Purkinje cell (primary cell): ENCODE data around the gene PRR30. TPM values are rescaled to one million over a fixed set of nuclear protein-coding genes. Genes with fewer than 3 reads are reported as not detected.

Source experiments
- polyA plus RNA-seq: library from polyadenylated mRNA; unstranded; fragments of >200 nt; fragmentation: Nextera tagmentation; gene quantifications from 2 replicates; pipeline ENCODE4 v1.2.1, GENCODE V29; 2014

PRR30 gene
- polyA plus RNA-seq = not detected in 2 replicates

DNA sequence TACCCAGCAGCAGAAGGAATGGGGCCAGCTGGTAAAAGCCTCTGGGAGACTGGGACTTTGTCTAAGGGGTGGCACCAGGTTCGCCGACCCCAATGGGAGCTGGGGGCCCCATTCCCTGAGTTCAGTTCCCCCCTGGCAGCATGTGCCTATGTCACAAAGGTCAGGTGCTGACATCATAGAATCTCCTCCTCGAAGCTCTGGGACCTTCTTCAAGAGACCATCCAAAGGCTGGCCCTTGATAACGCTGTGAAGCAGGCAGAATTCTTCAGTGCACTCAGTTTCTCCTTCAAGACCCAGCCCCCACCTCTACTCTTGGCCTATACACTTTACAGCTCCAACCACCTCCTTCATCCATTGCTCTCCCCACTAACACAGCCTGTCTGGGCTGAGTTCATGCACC, at the start of gene PRR30:
PRR30 (minus strand) TSS at position 101 of the 400 bp plus-strand sequence. CDS start 1,081 bp downstream, outside the sequence.

DNA sequence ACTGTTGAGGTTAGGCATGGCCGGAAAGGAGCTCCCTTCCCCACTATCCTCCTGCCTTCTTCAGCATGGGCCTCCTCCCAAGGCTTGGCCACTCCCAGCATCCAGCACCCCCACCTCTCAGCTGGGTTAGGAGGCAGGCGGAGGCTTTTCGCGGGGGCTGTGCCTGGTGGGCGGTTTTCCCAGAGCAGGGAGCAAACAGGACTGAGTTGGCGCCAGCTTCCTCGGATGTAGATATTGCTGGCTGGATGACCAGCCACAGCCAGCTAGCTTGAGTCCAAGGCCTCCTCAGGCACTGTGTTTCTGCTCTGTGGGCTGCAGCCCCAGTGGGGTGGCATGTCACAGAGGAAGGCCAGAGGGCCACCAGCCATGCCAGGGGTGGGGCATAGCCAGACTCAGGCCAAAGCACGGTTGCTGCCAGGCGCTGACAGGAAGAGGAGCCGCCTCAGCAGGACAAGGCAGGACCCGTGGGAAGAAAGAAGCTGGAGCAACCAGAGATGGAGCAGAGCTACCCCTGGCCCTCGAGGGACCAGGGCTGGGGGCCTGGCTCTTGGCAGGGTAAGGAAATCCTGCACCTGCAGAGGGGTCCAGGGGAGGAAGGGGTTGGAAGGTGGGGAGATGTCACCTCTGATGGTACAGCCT, 9.7 kb upstream of the PRR30 start, which contains the start of gene TCF23:
TCF23 (plus strand) TSS at position 204 of the 639 bp plus-strand sequence; CDS start at position 334, 130 bp downstream.

GRCh38 chr2:27133905-27134780, 5.1 kb downstream of the PRR30 start, which contains the start of gene PREB:
Gene PREB, minus strand, starts transcription at chr2:27134636. Its CDS starts 215 bp downstream, at chr2:27134421.

GRCh38 chr2:27123302-27124150, 15.7 kb downstream of the PRR30 start, which contains the start of gene ABHD1:
Gene ABHD1, plus strand, starts transcription at chr2:27123815. Its CDS starts 134 bp downstream, at chr2:27123949.

GRCh38 chr2:27118525-27119329, 20.5 kb downstream of the PRR30 start, which contains the start of gene CGREF1:
Gene CGREF1, minus strand, starts transcription at chr2:27119128. Its CDS starts 14,762 bp downstream, at chr2:27104366.

Other genes with a start within 250 kb of the PRR30 start
- gene MAPRE3, start 168.8 kb downstream of the PRR30 start, polyA plus RNA-seq = 17.4 and 20.0 TPM in 2 replicates
- 11.2 and 12.8 TPM in 2 replicates for gene TMEM214, start 106.4 kb downstream of the PRR30 start, polyA plus RNA-seq
- gene AGBL5, start 87.7 kb downstream of the PRR30 start, polyA plus RNA-seq = 2.1 and 2.3 TPM in 2 replicates
- 651 and 832 TPM in 2 replicates for gene OST4, start 67.8 kb downstream of the PRR30 start, polyA plus RNA-seq
- not detected in 2 replicates for gene EMILIN1, start 60.8 kb downstream of the PRR30 start, polyA plus RNA-seq
- gene KHK, start 52.6 kb downstream of the PRR30 start, polyA plus RNA-seq = 0.28 and 1.3 TPM in 2 replicates
- 28.9 and 37.0 TPM in 2 replicates for gene CGREF1, start 20.3 kb downstream of the PRR30 start, polyA plus RNA-seq
- gene ABHD1, start 15.6 kb downstream of the PRR30 start, polyA plus RNA-seq = not detected in 2 replicates
- 13.8 and 25.2 TPM in 2 replicates for gene PREB, start 4.8 kb downstream of the PRR30 start, polyA plus RNA-seq
- not detected in 2 replicates for gene TCF23, start 9.6 kb upstream of the PRR30 start, polyA plus RNA-seq
- gene ATRAID, start 72.6 kb upstream of the PRR30 start, polyA plus RNA-seq = 123 and 146 TPM in 2 replicates
- gene SLC5A6, start 72.9 kb upstream of the PRR30 start, polyA plus RNA-seq = 7.2 and 9.7 TPM in 2 replicates
- gene CAD, start 78.0 kb upstream of the PRR30 start, polyA plus RNA-seq = 4.1 and 4.9 TPM in 2 replicates
- 6.0 TPM in 1 of 2 replicates, not detected in the other for gene SLC30A3, start 123.6 kb upstream of the PRR30 start, polyA plus RNA-seq
- gene DNAJC5G, start 136.0 kb upstream of the PRR30 start, polyA plus RNA-seq = not detected in 2 replicates
- not detected in 2 replicates for gene TRIM54, start 143.0 kb upstream of the PRR30 start, polyA plus RNA-seq
- 0.43 TPM in 1 of 2 replicates, not detected in the other for gene UCN, start 169.0 kb upstream of the PRR30 start, polyA plus RNA-seq
- gene MPV17, start 183.7 kb upstream of the PRR30 start, polyA plus RNA-seq = 142 and 167 TPM in 2 replicates
- gene GTF3C2, start 217.4 kb upstream of the PRR30 start, polyA plus RNA-seq = 20.5 and 37.4 TPM in 2 replicates
- 18.7 and 31.8 TPM in 2 replicates for gene EIF2B4, start 230.9 kb upstream of the PRR30 start, polyA plus RNA-seq
- 31.2 and 34.0 TPM in 2 replicates for gene SNX17, start 231.2 kb upstream of the PRR30 start, polyA plus RNA-seq
- gene ZNF513, start 241.3 kb upstream of the PRR30 start, polyA plus RNA-seq = 0.47 and 3.0 TPM in 2 replicates